Measurements from ENCODE around the gene NPTXR. TPM values are rescaled to one million over a fixed set of nuclear protein-coding genes. Genes with fewer than 3 reads are reported as not detected.

Gene NPTXR
- total and polyA plus RNA-seq, 8 donors = 0.46 to 19.6 (median 2.3) TPM

DNA sequence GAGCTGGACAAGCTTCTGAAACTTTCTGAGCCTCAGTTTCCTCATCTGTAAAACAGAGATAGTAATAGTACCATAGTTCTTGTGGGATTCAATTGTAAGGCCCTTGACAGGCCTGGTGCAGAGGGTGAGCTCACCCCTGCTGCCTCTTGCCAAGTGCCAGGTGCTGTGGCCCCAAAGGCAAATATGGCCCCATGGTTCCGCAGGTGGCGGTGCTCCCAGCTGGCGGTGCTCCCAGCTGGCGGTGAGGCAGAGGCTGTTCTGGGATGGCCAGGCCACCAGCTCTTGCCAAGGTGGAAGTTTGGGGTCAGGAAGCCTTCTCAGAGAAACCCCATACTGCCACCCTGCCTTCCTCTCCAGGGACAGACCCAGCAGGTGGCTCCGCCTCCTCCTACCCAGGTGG, 8.8 kb downstream of the NPTXR start:
- no peak overlapping the region for H3K4me3 ChIP-seq
- DNase-seq = no peak
- no peaks in the 10 kb centered on the region for H3K4me1 ChIP-seq
- H3K36me3 ChIP-seq = no peaks in the 10 kb centered on the region
- H3K27me3 ChIP-seq = peaks cover 0 to 4% (median 0%) of the 10 kb centered on the region in 3 donors
- intact Hi-C loops (cut with DNase I; ENCODE audit: low total_unique reads) = no loop called here
- 82 to 90% (median 86%) methylated on average over 5 of the region's 5 CpGs for whole genome bisulfite sequencing, 5 donors
- TF ChIP-seq EP300 (IDR thresholded peaks at IDR 0.05) = no peak
- TF ChIP-seq POLR2A (IDR thresholded peaks at IDR 0.05) = no peak
- TF ChIP-seq, protein P1, sequence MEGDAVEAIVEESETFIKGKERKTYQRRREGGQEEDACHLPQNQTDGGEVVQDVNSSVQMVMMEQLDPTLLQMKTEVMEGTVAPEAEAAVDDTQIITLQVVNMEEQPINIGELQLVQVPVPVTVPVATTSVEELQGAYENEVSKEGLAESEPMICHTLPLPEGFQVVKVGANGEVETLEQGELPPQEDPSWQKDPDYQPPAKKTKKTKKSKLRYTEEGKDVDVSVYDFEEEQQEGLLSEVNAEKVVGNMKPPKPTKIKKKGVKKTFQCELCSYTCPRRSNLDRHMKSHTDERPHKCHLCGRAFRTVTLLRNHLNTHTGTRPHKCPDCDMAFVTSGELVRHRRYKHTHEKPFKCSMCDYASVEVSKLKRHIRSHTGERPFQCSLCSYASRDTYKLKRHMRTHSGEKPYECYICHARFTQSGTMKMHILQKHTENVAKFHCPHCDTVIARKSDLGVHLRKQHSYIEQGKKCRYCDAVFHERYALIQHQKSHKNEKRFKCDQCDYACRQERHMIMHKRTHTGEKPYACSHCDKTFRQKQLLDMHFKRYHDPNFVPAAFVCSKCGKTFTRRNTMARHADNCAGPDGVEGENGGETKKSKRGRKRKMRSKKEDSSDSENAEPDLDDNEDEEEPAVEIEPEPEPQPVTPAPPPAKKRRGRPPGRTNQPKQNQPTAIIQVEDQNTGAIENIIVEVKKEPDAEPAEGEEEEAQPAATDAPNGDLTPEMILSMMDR (IDR thresholded peaks at IDR 0.05) = no peak
- no peak for TF ChIP-seq POLR2AphosphoS5 (IDR thresholded peaks at IDR 0.05)
- H3K9me3 ChIP-seq = no peaks in the 10 kb centered on the region
- no peak overlapping the region for H3K27ac ChIP-seq

DNA sequence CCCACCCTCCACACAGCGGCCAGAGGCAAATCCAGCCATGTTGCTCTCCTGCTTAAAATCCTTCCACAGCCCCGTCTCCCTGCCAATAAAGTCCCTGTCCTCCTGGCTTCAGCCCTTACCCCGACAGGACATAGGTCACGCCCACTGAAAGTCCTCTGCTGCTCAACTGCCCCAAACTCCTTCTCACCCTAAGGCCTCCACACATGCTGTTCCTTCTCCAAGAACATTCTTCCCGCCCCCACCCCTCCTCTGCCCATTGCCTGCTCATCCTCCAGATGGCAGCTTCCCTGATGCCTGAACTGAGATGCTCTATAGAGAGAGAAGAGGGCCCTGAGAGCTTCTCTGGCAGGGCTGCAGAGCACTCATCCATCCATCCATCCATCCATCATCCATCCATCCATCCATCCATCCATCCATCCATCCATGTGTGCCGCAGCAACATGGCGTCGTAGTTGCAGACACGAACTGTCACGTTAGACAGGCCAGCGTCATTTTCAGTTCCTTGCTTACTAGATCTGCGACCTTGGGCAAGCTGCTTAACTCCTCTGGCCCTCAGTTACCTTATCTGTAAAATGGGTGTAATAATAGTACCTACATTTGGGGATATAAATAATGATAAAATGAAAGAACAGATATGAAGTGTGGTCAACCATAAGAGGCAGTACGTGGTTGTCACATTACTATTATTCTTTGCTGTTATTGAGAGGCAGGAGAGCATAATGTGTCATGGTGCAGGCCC, 9.4 kb downstream of the NPTXR start:
- intact Hi-C loops (cut with DNase I; ENCODE audit: low total_unique reads) = no loop called here
- H3K4me3 ChIP-seq = no peak overlapping the region
- H3K27ac ChIP-seq = no peak overlapping the region
- no peak for DNase-seq
- no peaks in the 10 kb centered on the region for H3K36me3 ChIP-seq
- TF ChIP-seq, protein P1 (IDR thresholded peaks at IDR 0.05) = no peak
- TF ChIP-seq POLR2A (IDR thresholded peaks at IDR 0.05) (no peak), POLR2AphosphoS5 (IDR thresholded peaks at IDR 0.05) (no peak), EP300 (IDR thresholded peaks at IDR 0.05) (no peak)
- no peaks in the 10 kb centered on the region for H3K9me3 ChIP-seq
- peaks cover 0 to 4% (median 0%) of the 10 kb centered on the region in 3 donors for H3K27me3 ChIP-seq
- no peaks in the 10 kb centered on the region for H3K4me1 ChIP-seq
- 84 to 92% (median 86%) methylated on average over 13 of the region's 13 CpGs for WGBS, 5 donors

DNA sequence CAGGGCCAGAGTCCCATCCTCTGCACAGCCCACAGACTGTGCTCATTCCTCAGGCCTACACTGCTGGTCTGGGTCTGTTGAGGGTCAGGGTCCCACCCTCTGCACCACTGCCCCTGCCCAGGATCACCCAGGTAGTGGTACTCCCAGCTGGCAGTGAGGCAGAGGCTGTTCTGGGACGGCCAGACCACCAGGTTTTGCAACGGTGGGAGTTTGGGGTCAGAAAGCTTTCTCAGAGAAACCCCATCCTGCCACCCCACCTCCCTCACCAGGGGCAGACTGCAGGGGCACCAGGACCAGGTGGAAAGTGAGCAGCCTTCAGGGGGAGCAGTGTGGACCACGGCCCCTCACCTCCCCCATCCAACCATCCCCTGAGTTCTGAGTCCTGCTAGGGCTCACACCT, 10.8 kb downstream of the NPTXR start:
- no peak for DNase-seq
- H3K27me3 ChIP-seq = peaks cover 0 to 4% (median 0%) of the 10 kb centered on the region in 3 donors
- H3K4me1 ChIP-seq = no peaks in the 10 kb centered on the region
- no peak overlapping the region for H3K4me3 ChIP-seq
- 74 to 100% (median 82%) methylated on average over 1 to 3 of the region's 3 CpGs for WGBS, 5 donors
- intact Hi-C loops (cut with DNase I; ENCODE audit: low total_unique reads) = no loop called here
- no peaks in the 10 kb centered on the region for H3K9me3 ChIP-seq
- no peak overlapping the region for H3K27ac ChIP-seq
- no peaks in the 10 kb centered on the region for H3K36me3 ChIP-seq
- TF ChIP-seq POLR2AphosphoS5 (IDR thresholded peaks at IDR 0.05) (no peak), POLR2A (IDR thresholded peaks at IDR 0.05) (no peak), EP300 (IDR thresholded peaks at IDR 0.05) (no peak)
- TF ChIP-seq, protein P1 (IDR thresholded peaks at IDR 0.05) = no peak

DNA sequence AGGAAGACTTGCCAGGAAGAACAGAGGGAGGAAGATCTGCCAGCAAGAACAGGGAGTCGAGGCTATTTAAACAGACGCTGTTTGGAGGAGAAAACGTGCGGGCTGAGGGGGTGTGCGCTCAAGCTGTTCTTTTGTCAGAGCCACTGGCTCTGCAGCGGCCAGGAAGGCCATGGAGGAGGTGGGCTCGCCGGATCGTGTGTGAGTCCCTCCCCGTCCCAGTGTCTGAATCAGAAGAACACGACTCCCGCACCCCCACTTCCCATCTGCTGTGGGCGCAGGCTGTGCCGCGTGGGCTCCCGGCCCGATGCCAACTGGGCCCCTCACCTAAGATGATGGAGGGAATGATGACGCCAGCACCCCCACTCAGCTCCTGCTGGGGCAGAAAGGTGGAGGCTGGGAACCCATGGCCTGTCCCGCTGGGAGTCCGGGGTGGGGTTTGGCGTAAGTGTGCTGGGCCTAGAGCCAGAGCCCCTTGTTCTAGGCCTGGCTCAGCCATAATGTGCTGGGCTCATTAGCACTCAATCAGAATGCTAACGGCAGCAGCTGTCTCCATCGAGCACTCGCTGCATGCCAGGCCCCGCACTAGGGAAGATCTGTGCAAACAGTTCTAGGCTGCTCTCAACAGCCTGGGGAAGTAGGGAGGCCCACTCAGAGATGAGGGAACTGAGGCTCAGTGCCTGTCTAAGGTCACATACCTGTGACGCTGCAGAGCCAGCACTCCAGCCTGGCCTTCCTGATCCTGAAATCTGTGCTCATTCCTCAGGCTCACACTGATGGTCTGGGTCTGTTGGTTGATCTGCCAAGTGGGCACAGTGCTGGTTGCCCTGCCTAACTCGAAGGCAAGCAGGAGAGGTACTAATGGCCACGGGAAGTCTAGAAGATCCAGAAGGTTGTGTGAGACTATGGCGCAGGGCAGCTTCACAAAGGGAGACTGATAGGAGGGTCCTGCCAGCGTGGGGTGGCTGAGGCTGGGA, 11.5 kb downstream of the NPTXR start:
- no peaks in the 10 kb centered on the region for H3K4me1 ChIP-seq
- no peaks in the 10 kb centered on the region for H3K9me3 ChIP-seq
- peaks cover 0 to 4% (median 0%) of the 10 kb centered on the region in 3 donors for H3K27me3 ChIP-seq
- peaks cover 0 to 5% (median 0%) of the 10 kb centered on the region in 4 donors for H3K36me3 ChIP-seq
- intact Hi-C loops (cut with DNase I; ENCODE audit: low total_unique reads) = no loop called here
- WGBS, 5 donors = 73 to 83% (median 77%) methylated on average over 28 to 30 of the region's 30 CpGs
- no peak overlapping the region for H3K4me3 ChIP-seq
- TF ChIP-seq POLR2A (IDR thresholded peaks at IDR 0.05) (no peak), POLR2AphosphoS5 (IDR thresholded peaks at IDR 0.05) (no peak), EP300 (IDR thresholded peaks at IDR 0.05) (no peak)
- TF ChIP-seq, protein P1 (IDR thresholded peaks at IDR 0.05) = no peak
- peak in 1 of 2 donors; percentile 42 for DNase-seq
- no peak overlapping the region for H3K27ac ChIP-seq
